Tibial nerve (tissue), 4 donors: ENCODE data around the gene EDA. TPM values are rescaled to one million over a fixed set of nuclear protein-coding genes. Genes with fewer than 3 reads are reported as not detected.

Source experiments
- DNase-seq, 2 donors: peaks; one replicate each; pipeline ENCODE4 v3.0.0-alpha.2; 2019; ENCODE audit warnings: low spot score in 2 of 2
- H3K27ac ChIP-seq, 4 donors: fragments of 200-600 bp; sonication (generic) in 3 of 4; one replicate each; pipeline ENCODE4 v1.5.1; 2017 to 2019; ENCODE audit warnings: mild to moderate bottlenecking in 1 of 4
- H3K27me3 ChIP-seq, 2 donors: fragments of 200-600 bp; sonication (generic) in 1 of 2; one replicate each; pipeline versions ENCODE4 v1.5.1 to v1.6.0; 2017 to 2019
- H3K36me3 ChIP-seq, 3 donors: fragments of 200-600 bp; sonication (generic); one replicate each; pipeline ENCODE4 v1.5.1; 2018 to 2019
- H3K4me1 ChIP-seq, 4 donors: fragments of 200-600 bp; sonication (generic) in 3 of 4; one replicate each; pipeline ENCODE4 v1.5.1; 2017 to 2019
- H3K4me3 ChIP-seq, 4 donors: fragments of 200-600 bp; sonication (generic) in 3 of 4; one replicate each; pipeline ENCODE4 v1.5.1; 2017 to 2019; ENCODE audit warnings: mild to moderate bottlenecking in 1 of 4, moderate library complexity in 1 of 4
- H3K9me3 ChIP-seq, 4 donors: fragments of 200-600 bp; sonication (generic) in 3 of 4; one replicate each; pipeline ENCODE4 v1.5.1; 2017 to 2019
- CTCF ChIP-seq, 5 experiments: fragments of 200-600 bp in 3 of 5; fragments of 450-650 bp in 2 of 5; sonication (generic) in 3 of 5; IDR thresholded peaks; one replicate each; pipeline ENCODE4 v1.5.1; 2016 to 2019; ENCODE audit warnings: antibody characterized with exemption in 5 of 5, mild to moderate bottlenecking in 3 of 5, moderate library complexity in 2 of 5
- EP300 ChIP-seq, 2 donors: sonication (generic); formaldehyde crosslinking; IDR thresholded peaks; one replicate each; pipeline ENCODE4 v1.6.1; 2017; ENCODE audit warnings: antibody characterized with exemption in 2 of 2, mild to moderate bottlenecking in 1 of 2
- POLR2A ChIP-seq, 2 donors: fragments of 450-650 bp; IDR thresholded peaks; one replicate each; pipeline ENCODE4 v1.6.1; 2017; ENCODE audit warnings: antibody characterized with exemption in 2 of 2, mild to moderate bottlenecking in 2 of 2, moderate library complexity in 2 of 2
- WGBS, 2 donors: methylation state at CpG; one replicate each; pipeline ENCODE4 v1.1.5; 2018; 5-methylcytosine and 5-hydroxymethylcytosine counted together
- small RNA-seq: library from RNA; depleted of rRNA; stranded (forward); fragments of <200 nt; gene quantifications from one replicate; pipeline ENCODE3, GENCODE V24; 2016
- total RNA-seq, 4 donors: library from RNA; depleted of rRNA; stranded (reverse); fragments of >200 nt; gene quantifications; one replicate each; pipeline ENCODE4 v1.1.0, GENCODE V29; 2016

Gene EDA
- total RNA-seq, 4 donors from 2014 or later = 9.2 to 13.8 (median 10.3) TPM

DNA sequence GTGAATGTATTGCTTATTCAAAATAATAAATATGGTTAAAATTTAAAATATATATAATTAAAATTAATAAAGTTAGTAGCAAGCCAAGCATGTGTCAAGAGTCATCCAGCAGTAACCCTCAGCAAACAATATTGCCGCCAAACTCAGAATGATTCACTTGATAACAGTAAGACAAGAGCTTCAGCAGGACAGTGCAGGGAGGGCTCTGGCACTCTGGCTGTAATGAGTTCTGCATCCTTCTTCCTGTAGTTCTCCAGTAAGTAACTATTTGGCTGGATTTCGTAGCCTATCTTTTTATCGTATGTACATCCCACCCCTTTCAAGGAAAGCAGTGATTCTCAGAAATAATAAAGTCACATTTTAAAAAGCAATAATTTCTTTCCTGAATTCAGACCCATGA is 464.0 kb downstream of the EDA start:
- 50 to 78% methylated on average over 3 of the region's 3 CpGs for WGBS, 2 donors

DNA sequence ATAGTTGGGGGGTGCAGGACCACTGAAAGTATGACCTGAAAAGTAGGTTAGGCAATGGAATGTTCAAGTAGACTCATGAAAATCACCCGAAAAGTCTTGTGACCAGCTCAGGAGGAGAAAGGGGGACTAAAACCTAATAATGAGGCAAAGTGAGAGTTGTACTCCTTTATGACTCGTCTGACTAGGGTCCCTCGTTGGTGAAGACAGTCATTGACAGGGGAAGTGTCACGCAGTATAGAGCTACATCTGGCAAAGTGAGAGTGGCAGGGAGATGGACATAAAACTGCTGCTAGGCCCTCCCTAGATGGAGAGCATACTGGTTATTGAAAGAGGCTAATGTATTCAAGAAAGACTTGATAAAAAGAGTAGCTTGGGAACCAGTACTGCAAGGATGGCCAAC is 466.8 kb downstream of the EDA start:
- 69 to 74% methylated on average over 4 of the region's 4 CpGs for WGBS, 2 donors
- Histone ChIP-seq H3K4me1 (no peaks in the 10 kb centered on the region), H3K27me3 (peaks cover 0 to 21% of the 10 kb centered on the region in 2 donors), H3K9me3 (no peaks in the 10 kb centered on the region), H3K27ac (no peak overlapping the region), H3K36me3 (no peaks in the 10 kb centered on the region), H3K4me3 (no peak overlapping the region)
- TF ChIP-seq POLR2A (IDR thresholded peaks at IDR 0.05) = no peak
- no peak for TF ChIP-seq CTCF (IDR thresholded peaks at IDR 0.05)
- TF ChIP-seq EP300 (IDR thresholded peaks at IDR 0.05) = no peak
- DNase-seq = no peak

More for the DNA sequence above, 464.0 kb downstream of the EDA start:
- no peak for TF ChIP-seq EP300 (IDR thresholded peaks at IDR 0.05)
- TF ChIP-seq POLR2A (IDR thresholded peaks at IDR 0.05) = no peak
- no peak for TF ChIP-seq CTCF (IDR thresholded peaks at IDR 0.05)
- Histone ChIP-seq H3K27ac (no peak overlapping the region), H3K9me3 (no peaks in the 10 kb centered on the region), H3K4me1 (no peaks in the 10 kb centered on the region), H3K4me3 (no peak overlapping the region), H3K36me3 (no peaks in the 10 kb centered on the region), H3K27me3 (peaks cover 0 to 18% of the 10 kb centered on the region in 2 donors)
- DNase-seq = no peak

- H3K36me3 ChIP-seq = no peaks in the 10 kb centered on the region
- H3K4me1 ChIP-seq = peaks cover 0 to 8% (median 0%) of the 10 kb centered on the region in 4 donors
- TF ChIP-seq CTCF (IDR thresholded peaks at IDR 0.05) (no peak), POLR2A (IDR thresholded peaks at IDR 0.05) (no peak), EP300 (IDR thresholded peaks at IDR 0.05) (no peak)
- H3K4me3 ChIP-seq = no peak overlapping the region
- H3K27me3 ChIP-seq = peaks cover 0 to 15% of the 10 kb centered on the region in 2 donors
- WGBS, 2 donors = 74 to 75% methylated on average over 5 of the region's 5 CpGs
- no peak for DNase-seq
- H3K9me3 ChIP-seq = no peaks in the 10 kb centered on the region
- H3K27ac ChIP-seq = no peak overlapping the region
These were observed 468.8 kb downstream of the EDA start for GRCh38 chrX:70084592-70085240.

DNA sequence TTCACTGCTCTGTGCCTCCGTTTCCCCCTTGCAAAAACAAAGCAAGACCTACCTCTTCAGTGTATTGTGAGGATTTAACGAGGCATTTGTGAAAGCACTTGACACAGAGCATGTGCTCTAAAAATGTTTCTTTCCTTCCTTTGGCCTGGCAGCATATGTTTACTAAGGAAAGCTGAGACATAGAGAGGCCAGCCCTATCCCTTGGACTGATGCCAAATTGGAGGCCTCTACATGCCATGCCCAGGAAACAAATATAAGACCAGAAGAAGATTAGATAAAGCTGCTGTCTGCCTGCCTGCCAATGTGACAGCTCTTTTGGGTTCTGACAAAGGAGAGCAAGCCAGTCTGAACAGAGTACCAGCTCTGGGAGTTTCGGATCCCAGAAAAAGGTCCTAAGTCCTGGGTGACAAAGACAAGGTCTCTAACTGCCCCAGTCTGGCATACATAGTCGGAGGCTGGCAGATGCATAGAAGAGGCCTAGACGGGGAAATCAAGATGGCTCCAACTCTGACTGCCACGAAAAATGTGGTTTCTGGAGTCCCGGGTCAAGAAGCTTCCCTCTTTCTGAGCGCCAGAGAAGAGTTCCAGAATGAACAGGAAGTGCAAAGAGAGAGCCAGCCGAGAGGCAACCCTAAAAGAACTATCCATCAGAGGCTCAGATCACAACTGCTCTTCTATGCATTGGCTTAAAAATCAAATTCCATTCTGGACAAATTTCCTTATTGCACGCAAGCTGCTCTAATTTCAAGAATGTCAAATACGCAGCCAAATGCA is 472.1 kb downstream of the EDA start:
- DNase-seq = peak in 1 of 2 donors; percentile 4
- Histone ChIP-seq H3K27me3 (peaks cover 0 to 3% of the 10 kb centered on the region in 2 donors), H3K27ac (no peak overlapping the region), H3K36me3 (no peaks in the 10 kb centered on the region), H3K9me3 (no peaks in the 10 kb centered on the region), H3K4me1 (peaks cover 0 to 8% (median 0%) of the 10 kb centered on the region in 4 donors), H3K4me3 (no peak overlapping the region)
- 45 to 47% methylated on average over 8 to 11 of the region's 11 CpGs for WGBS, 2 donors
- TF ChIP-seq POLR2A (IDR thresholded peaks at IDR 0.05) (no peak), EP300 (IDR thresholded peaks at IDR 0.05) (no peak), CTCF (IDR thresholded peaks at IDR 0.05) (no peak)

- TF ChIP-seq EP300 (IDR thresholded peaks at IDR 0.05) = no peak
- no peak for DNase-seq
- Histone ChIP-seq H3K4me1 (peaks cover 0 to 8% (median 0%) of the 10 kb centered on the region in 4 donors), H3K27me3 (peaks cover 0 to 8% of the 10 kb centered on the region in 2 donors), H3K4me3 (no peak overlapping the region), H3K36me3 (no peaks in the 10 kb centered on the region), H3K9me3 (no peaks in the 10 kb centered on the region), H3K27ac (no peak overlapping the region)
These were observed 472.8 kb downstream of the EDA start for GRCh38 chrX:70088751-70089150.

Small RNAs within 50 kb of the gene (small RNA-seq; reads per million reads assigned to genes)
- gene MIR676 = 0.57 reads per million
- not detected for gene RF00012

Other genes starting within 250 kb of the EDA start
- gene NALF2, start 111.8 kb upstream of the EDA start, total RNA-seq = under 1 TPM in 1 of 4 donors, not detected in 3; 0.30 TPM